Spleen (tissue), 7 donors: ENCODE data around the gene RBP4.

Experiments
- CTCF ChIP-seq, 11 experiments: fragments of 200-600 bp in 7 of 11; fragments of 450-650 bp in 4 of 11; sonication (generic) in 4 of 11; IDR thresholded peaks in 8 of 11; conservative IDR thresholded peaks in 3 of 11; 1 replicate in 7 of 11; 2 replicates in 4 of 11; pipeline versions ENCODE4 v1.4.0 to v1.8.0; 2016 to 2021; ENCODE audit warnings: antibody characterized with exemption in 11 of 11, inconsistent platforms in 4 of 11, mild to moderate bottlenecking in 1 of 11
- POLR2A ChIP-seq, 3 donors: fragments of 450-650 bp; IDR thresholded peaks; one replicate each; pipeline ENCODE4 v1.5.1; 2017; ENCODE audit warnings: antibody characterized with exemption in 3 of 3, mild to moderate bottlenecking in 1 of 3
- donor health status: DM: no; HTN: no; CAD: no; lungs with moderate emphysema.
- donor health status: DM: no; HTN: no; CAD: no.
- donor health status: DM: no; HTN: no; CAD: no.

GRCh38 chr10:93554316-93554663 lies 46.7 kb downstream of the RBP4 start:
- TF ChIP-seq POLR2A (IDR thresholded peaks at IDR 0.05): no peak
- no peak for TF ChIP-seq CTCF (IDR thresholded peaks at IDR 0.05 in 8 of 11, conservative IDR thresholded peaks at IDR 0.05 in 3 of 11)
